Measurements from ENCODE around the gene CTRB2.

CTRB2 gene

DNA sequence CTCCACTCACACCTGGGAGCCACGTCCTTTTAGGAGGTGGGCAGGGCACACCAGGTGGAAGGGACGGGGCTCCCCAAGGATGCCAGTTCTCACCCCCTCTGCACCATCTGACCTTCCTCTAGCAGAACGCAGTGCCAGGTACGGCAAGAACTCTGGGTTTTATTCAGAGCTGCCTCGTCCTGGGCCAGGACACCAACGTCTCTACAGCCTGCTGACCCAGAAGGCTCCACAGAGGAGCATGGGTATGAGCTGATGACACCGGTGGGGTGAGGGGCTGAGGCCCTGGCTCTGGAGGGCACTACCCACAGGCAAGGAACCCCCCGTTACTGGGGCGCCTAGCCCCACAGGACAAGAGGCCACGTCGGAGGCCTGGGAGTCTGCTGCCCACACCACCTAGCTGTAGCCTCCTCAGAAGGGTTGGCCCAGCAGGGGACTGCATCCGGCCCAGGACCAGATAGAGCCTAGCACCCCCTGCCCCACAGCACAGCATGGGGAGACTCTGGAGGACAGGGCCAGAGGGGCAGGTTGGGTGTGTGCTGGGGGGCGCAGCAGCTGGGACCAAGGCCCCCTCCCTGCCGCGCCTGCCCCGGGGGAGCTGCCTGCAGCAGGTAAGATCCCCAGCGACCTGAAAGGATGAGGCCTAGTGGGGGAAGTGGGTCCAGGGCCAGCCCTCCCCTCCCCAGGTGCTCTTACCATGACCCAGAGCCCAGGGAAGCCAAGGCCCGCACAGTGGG lies 30.6 kb upstream of the CTRB2 start:
- TF ChIP-seq, protein P1, sequence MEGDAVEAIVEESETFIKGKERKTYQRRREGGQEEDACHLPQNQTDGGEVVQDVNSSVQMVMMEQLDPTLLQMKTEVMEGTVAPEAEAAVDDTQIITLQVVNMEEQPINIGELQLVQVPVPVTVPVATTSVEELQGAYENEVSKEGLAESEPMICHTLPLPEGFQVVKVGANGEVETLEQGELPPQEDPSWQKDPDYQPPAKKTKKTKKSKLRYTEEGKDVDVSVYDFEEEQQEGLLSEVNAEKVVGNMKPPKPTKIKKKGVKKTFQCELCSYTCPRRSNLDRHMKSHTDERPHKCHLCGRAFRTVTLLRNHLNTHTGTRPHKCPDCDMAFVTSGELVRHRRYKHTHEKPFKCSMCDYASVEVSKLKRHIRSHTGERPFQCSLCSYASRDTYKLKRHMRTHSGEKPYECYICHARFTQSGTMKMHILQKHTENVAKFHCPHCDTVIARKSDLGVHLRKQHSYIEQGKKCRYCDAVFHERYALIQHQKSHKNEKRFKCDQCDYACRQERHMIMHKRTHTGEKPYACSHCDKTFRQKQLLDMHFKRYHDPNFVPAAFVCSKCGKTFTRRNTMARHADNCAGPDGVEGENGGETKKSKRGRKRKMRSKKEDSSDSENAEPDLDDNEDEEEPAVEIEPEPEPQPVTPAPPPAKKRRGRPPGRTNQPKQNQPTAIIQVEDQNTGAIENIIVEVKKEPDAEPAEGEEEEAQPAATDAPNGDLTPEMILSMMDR (IDR thresholded peaks at IDR 0.05; ENCODE audit: control insufficient read depth, insufficient read depth, low read depth, low read length, missing control alignments) = no peak

DNA sequence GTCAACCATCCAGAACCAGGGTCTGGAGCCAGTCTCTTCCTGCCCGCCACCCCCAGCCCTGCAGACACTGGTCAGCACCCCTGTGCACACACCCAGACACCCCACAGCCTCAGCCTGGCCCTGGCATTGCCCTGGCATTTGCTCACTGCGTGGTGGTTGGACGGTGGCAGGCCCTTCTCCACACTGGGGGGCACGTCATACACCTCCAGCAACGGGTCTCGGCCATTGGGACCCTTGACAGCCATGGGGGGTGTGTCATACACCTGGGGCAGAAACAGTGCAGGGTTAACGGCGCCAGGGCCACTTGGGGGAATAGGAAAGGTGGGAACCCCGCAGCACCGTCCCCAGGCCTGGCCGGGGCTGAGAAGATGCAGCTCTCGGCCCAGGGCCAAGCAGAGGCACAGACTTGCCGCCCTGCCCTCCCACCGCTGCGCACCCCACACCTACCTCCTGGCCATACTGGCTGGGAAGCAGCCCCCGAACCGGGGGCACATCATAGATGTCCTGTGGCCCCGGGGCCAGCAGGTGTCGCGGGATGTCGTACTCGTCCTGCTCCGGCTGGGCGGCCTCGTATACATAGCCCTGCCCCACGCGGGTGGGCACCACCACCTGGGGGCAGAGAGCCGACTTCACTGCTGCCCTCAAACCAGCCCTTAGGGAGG lies 29.9 kb upstream of the CTRB2 start:
- H3K4me3 ChIP-seq (ENCODE audit: control insufficient read depth, low read depth, low read length) = no peak overlapping the region
- DNase-seq (ENCODE audit: low read depth) = no peak
- TF ChIP-seq, protein P1 (IDR thresholded peaks at IDR 0.05; ENCODE audit: control insufficient read depth, insufficient read depth, low read depth, low read length, missing control alignments) = no peak

More for the DNA sequence above, 30.6 kb upstream of the CTRB2 start:
- DNase-seq (ENCODE audit: low read depth) = no peak
- H3K4me3 ChIP-seq (ENCODE audit: control insufficient read depth, low read depth, low read length) = no peak overlapping the region

DNA sequence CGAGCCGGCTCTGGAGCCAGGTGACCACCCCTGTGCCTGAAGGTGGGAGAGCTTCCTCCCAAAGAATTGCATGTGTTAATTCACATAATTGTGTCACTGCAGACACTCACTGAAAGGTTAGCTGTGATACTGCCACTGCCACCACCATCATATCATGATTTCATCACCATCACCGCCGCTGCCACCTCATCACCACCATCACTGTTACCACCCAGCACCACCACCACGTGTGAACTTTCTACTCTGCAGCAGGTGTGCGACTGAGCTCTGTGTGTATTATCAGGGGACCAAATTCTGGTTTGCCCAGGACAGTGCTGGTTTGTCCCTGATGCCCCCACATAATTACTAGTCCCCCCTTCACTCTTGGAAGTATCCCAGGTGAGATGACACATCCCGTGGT lies 29.3 kb upstream of the CTRB2 start:
- TF ChIP-seq, protein P1 (IDR thresholded peaks at IDR 0.05; ENCODE audit: control insufficient read depth, insufficient read depth, low read depth, low read length, missing control alignments) = no peak
- DNase-seq (ENCODE audit: low read depth) = no peak
- H3K4me3 ChIP-seq (ENCODE audit: control insufficient read depth, low read depth, low read length) = no peak overlapping the region

DNA sequence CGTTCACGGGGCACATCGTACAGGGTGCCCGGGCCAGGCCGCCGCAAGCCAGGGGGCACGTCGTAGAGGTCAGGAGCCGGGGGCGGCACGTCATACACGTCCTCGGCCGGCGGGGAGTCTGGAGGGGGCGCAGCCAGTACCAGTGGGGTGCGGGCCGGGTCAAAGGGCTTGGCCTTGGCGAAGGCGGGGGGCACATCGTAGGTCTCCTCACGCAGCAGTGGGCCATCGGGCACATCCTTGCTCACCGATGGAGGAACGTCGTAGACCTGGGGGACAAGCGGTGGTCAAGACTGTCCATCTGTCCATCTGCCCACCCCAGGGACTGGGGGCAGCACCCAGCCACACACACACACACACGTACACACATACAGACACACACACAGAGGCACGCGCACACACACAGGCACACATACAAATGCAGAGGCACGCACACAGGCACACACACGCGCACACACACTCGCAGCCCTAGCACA lies 28.8 kb upstream of the CTRB2 start:
- DNase-seq (ENCODE audit: low read depth) = no peak

DNA sequence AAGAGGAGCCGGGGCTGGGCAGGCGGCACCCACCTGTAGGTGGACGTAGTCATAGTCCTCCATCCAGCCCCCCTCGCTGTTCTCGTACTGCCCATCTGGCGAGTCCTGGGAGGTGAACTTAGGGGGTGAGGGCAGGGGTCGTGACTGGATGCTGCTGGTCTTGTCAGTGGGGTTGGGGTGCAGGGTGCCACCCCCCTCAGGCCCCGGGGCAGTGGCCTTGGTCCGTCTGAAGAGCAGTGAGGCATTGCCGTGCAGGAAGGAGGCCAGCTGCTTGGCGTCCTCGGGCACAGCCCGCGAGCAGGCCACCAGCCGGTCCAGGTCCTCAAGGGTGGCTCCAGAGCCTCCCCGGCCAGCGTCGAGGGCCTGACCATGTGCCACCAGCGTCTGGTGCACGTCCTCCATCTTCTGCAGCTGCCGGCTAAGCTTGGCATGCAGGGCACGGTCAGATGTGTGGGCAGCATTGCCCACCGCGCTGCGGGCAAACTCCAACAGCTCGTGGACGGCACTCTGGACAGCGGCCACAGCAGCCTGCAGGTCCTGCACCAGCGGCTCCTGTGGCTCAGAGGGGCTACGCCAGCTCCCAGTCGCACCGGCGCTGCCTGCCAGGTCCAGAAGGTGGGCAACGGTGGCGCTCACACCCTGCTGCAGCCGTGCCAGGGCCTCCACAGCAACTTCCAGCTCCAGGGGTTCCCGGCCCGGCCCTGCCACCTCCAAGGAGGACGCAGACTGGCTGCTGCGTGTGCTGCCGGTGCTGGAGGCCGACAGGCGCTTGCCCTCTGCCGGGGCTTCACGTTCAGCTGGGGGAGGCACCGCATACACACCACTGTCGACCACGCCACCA lies 28.1 kb upstream of the CTRB2 start:
- no peak overlapping the region for H3K4me3 ChIP-seq (ENCODE audit: control insufficient read depth, low read depth, low read length)
- TF ChIP-seq, protein P1 (IDR thresholded peaks at IDR 0.05; ENCODE audit: control insufficient read depth, insufficient read depth, low read depth, low read length, missing control alignments) = no peak
- DNase-seq (ENCODE audit: low read depth) = no peak

More for the DNA sequence above, 28.8 kb upstream of the CTRB2 start:
- TF ChIP-seq, protein P1 (IDR thresholded peaks at IDR 0.05; ENCODE audit: control insufficient read depth, insufficient read depth, low read depth, low read length, missing control alignments) = no peak
- H3K4me3 ChIP-seq (ENCODE audit: control insufficient read depth, low read depth, low read length) = no peak overlapping the region

DNA sequence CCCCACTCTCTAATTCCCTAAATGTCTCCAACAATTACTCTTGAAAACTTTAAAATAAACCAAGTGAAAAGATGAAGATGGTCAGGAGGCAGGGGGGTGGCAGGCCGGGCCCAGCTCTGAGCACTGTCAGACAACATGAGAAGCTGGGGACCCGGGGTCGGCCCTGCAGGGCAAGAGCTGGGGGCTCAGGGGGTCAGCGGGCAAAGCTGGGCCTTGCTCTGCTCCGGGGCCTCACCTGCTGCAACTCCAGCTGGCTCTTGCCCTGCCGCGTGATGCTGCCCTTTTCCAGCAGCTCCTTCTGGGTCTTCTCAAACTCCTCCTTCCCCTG lies 26.6 kb upstream of the CTRB2 start:
- H3K4me3 ChIP-seq (ENCODE audit: control insufficient read depth, low read depth, low read length) = no peak overlapping the region
- TF ChIP-seq, protein P1 (IDR thresholded peaks at IDR 0.05; ENCODE audit: control insufficient read depth, insufficient read depth, low read depth, low read length, missing control alignments) = no peak
- DNase-seq (ENCODE audit: low read depth) = no peak
